Measurements from ENCODE around the gene OR6S1.
A peak's percentile ranks its signal among the peaks of the same experiment; 100 is the strongest.
"Not testable (repeated sequence)": the region's sequence is repeated elsewhere in the genome, so short reads cannot be mapped to it uniquely, and the experiment has no call there.

OR6S1 gene

GRCh38 chr14:20668969-20669368 lies 27.5 kb upstream of the OR6S1 start:
- DNase-seq: no peak

DNA sequence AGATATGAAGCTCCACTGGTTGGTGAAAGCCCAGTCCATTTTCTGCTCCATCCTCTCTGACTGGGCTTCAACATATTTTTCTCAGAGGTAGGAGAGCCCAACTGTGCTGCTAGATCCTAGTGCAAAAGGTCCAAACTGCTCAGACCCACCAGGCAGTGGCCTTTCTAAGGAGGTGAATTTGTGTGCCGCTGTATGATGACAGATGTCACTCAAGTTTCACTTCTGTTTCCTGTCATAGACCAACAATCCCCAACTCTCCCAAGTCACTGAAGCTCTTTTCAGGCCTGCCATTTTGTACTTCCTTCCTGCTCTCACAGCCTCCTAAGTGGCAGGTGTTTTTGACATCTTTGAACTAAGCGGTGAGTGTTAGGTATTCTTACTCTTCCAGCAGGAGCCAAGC lies 26.5 kb upstream of the OR6S1 start:
- DNase-seq: no peak

DNA sequence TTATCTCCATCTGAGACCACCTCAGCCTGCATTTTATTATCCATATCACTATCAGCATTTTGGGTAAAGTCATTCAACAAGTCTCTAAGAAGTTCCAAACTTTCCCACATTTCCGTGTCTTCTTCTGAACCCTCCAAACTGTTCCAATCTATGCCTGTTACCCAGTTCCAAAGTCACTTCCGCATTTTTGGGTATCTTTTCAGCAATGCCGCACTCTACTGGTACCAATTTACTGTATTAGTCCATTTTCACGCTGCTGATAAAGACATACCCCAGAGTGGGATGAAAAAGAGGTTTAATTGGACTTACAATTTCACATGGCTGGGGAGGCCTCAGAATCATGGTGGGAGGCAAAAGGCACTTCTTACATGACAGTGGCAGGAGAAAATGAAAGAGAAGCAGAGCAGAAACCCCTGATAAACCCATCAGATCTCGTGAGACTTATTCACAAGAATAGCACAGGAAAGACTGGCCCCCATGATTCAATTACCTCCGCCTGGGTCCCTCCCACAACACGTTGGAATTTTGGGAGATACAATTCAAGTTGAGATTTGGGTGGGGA lies 25.0 kb upstream of the OR6S1 start:
- DNase-seq: not testable (repeated sequence)

DNA sequence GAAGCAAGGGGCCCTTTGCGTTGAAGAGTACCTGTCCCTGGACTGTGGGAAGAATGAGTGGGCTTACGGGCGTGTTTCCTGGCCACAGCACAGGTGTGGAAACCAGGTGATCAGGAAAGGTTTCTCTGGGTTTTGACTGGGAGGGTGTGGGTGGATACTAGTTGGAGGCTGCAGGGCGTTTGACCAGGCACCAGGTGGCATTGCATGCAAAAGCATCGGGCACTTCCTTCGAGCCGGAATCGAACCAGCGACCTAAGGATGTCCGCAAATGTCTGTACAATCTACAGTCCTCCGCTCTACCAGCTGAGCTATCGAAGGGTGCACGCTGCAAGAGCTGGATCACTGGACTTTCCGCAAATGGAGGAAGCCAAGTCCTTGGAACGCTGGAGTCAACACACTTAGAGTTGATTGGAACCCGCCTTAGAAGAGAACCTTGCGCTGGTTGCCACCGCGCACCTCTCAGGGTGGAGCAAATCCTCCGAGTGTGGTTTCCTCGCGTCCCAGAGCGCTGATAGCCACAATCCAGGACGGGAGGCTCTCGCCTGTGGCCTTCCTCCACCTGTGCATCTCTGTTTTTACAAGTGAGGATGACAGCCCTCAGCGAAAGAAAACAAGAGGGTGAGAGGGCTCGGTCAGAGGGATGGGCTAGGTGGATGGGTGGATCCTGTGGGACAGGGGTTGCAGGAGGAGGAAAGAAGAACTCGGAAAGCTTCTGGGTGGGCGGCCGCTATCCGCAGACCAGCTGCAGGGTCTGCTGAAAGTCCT lies 21.7 kb upstream of the OR6S1 start:
- peak; percentile 23 to 49 for DNase-seq

DNA sequence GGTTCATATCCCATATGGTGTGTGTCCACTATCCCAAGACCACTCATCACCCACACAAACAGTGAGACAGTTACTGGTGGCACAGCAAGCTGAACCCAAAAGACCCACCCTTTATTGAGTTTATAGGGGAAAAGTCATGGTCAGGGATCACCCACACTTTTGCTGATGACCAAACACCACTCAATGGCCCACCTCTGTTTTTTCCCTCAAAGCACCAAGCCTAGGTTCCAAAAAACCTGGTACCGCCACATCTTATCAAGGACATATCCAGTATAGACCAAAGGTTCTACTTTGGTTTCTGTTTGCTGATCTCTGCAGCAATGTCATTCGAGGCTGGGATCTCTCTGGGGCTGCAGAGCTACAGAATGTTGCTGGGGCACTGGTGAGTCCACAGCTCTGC lies 19.7 kb upstream of the OR6S1 start:
- DNase-seq: no peak

- no peak for DNase-seq
Observed at GRCh38 chr14:20659813-20660395, 18.4 kb upstream of the OR6S1 start.

DNA sequence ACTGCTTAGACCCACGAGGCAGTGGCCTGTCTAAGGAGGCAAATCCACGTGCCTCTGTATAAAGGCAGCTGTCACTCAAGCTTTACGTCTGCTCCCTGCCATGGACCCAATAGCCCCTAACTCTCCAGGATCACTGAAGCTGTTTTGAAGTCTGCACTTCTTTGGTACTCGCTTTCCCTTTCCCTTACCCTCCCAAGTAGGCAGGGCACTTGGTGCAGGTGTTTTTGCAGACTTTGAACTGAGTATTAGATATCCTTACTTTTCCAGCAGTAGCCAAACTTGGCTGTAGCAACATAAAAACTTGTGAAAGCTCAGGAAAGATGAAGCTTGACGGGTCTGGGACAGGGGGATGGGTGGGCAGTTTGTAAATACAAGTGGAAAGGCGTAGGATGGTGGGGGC lies 17.8 kb upstream of the OR6S1 start:
- DNase-seq: no peak

GRCh38 chr14:20658246-20658645 lies 16.8 kb upstream of the OR6S1 start:
- no peak for DNase-seq

- no peak for DNase-seq
Observed at GRCh38 chr14:20657216-20658211, 16.0 kb upstream of the OR6S1 start.

DNA sequence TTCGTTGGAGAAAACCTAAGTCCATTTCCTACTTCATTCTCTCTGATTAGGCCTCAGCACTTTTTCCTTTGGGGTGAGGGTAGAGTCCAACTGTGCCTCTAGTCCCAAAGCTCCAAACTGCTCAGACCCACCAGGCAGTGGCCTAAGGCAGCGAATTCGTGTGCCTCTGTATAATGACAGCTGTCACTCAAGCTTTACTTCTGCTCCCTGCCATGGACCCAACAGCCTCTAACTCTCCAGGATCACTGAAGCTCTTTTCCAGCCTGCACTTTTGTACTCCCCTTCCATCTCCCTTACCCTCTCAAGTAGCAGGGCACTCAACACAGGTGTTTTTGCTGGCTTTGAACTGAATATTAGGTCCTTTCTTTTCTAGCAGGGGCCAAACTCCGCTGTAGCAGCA lies 14.8 kb upstream of the OR6S1 start:
- DNase-seq: no peak

DNA sequence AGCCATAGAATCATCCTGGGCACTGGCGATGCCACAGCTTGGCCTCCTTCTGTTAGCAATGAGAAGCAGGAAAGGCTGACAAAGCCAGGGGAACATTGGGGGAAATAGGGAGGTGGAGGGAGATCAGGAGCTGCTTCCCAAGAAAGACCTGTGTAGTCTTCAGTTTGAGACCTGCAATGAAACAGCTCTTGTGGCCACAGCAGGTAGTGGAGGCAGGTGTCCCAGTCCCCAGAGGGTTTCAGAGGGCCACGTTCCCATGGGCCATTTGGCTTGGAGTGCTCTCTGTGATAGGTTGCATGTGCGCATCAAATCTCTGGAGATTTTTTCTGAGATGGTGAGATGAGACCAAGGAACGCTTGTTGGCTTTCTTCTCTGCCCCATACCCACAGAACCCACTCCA lies 14.4 kb upstream of the OR6S1 start:
- no peak for DNase-seq

GRCh38 chr14:20652996-20653975 lies 11.8 kb upstream of the OR6S1 start:
- no peak for DNase-seq

DNA sequence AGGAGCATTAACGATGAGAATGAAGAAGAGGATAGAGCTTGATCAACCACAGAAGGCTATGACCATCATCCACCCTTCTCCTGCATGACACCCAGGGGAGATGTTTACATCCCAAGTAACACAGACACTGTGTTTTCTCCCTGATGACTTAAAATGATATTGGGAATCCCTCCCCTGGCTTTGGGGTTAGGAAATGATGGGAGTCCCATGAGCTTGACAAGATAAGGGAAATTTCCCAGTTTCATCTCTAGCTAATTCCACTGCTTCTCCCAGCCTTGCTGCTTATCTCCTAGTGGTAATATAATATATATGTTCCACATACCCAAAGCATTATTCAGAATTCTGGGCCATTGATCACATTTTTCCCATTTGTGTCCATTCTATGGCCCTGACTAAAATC lies 4.0 kb upstream of the OR6S1 start:
- DNase-seq: no peak

GRCh38 chr14:20644520-20644919 lies 3.0 kb upstream of the OR6S1 start:
- DNase-seq: no peak

DNA sequence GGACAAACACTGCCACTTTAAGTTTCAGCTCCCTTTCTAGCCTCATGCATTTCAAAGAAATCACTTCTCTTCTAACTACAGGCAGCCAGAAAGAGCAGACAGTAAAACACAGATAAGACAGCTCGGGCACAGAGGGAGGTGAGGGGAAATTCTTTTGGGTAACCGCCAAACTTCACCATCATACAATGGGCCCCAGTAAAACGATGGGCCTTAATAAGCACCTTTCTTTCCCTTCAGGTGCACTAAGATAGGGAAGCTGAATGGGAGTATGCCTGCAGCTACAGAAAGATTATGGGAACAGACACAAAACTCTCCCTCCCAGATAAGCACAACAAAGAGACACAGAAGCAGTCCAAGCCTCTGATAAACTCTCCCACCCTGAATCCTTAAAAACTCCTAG lies 1.3 kb upstream of the OR6S1 start:
- not testable (repeated sequence) for DNase-seq

GRCh38 chr14:20642182-20642581 lies 691 bp upstream of the OR6S1 start:
- DNase-seq: no peak

GRCh38 chr14:20632831-20633691 lies 8.4 kb downstream of the OR6S1 start:
- DNase-seq: peak; percentile 34 to 78

- no peak for DNase-seq
Observed at GRCh38 chr14:20632448-20632830, 9.1 kb downstream of the OR6S1 start.

DNA sequence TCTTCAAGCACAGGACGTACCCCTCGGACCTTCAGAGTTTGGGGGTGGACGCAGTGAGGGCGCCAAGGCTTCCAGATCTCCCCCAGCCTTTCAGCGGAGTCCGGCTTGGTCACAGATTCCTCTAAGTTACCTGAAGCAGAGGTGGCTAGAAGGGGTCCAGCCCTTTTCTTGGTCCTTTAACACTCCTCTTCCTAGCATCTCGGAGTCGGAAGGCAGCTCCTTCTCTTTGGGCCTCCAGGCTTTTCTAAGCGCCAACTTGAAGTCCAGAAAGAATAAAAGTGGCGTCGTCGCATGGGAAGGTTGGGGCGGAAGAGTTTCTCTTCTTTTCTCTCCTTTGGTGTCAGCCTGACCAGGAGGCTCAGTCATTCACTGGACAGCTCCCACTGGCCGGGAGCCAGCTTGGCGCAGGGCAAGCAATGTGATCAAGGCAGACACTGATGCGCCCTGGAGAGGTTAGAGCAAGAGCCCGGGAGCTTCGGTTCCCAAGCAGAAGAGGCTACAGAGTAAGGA lies 9.6 kb downstream of the OR6S1 start:
- DNase-seq: peak; percentile 53 to 76

- peak; percentile 37 to 72 for DNase-seq
Observed at GRCh38 chr14:20631023-20631879, 10.2 kb downstream of the OR6S1 start.

Data from SHP77 (cell line).